GM19240 (cell line): ENCODE measurements around the gene MAP2K5.

Source experiments
- DNase-seq: peaks from one replicate; pipeline ENCODE4 v3.0.0; 2011; ENCODE audit warnings: low spot score; ENCODE audit not compliant: insufficient read length

MAP2K5 gene

GRCh38 chr15:67803996-67804843 lies 261.7 kb downstream of the MAP2K5 start:
- DNase-seq, result no peak

- DNase-seq, result no peak
Observed at GRCh38 chr15:67805008-67805665, 262.6 kb downstream of the MAP2K5 start.

DNA sequence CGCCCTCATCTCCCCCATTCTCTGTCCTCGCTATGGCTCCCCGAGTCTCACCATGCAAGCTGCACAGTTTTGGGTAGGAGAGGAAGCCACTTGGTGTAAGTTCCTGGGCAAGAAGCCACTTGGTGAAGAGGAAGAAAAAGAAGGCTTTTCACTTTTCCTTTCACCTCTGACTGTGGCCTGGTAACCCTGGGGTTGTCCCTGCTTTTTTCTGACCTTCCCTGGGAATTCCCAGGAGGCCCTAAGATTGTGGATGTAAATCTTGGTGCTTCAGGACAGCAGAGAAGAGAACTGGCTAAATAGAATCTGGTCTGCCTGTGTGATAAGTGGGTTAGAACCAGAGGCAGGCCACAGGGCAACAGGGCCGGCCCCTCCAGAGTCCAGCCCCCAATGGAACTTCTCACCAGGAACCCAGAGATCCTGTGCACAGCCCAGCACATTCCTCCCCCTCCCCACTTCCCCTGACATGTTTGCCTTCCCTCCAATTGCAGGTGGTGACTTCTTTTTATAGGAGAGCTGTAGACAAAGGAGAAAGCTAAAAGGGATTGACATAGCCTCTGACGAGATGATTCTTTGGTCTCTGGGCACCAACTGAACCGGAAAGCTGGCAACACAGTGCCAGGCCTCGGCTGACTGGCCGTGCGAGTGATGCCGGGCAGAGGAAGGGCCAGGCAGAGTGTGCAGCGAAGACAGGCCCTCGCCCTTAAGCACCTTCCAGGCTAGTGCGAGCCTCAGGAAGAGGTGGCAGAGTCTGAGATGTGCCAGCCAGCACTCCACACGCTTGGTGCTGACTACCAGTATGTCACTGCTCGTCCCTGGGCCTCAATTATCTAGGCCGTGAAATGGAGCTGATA lies 263.4 kb downstream of the MAP2K5 start:
- no peak for DNase-seq

DNA sequence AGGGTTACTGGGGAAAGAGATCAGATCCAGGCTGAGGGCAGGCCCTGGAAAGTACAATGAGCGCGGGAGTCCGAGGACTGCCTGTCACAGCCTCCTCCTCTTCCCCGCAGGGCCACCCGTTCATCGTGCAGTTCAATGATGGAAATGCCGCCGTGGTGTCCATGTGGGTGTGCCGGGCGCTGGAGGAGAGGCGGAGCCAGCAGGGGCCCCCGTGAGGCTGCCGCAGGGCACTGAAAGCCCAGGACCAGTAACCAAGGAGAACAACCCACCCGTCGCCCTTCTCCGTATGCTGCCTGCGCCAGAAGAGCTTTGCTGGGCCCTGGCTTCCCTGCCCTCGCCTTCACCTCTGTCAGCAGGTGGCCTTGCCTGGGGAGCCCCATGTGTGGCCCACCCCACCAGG lies 264.0 kb downstream of the MAP2K5 start:
- DNase-seq, result no peak

- no peak for DNase-seq
Observed at GRCh38 chr15:67807141-67807540, 264.6 kb downstream of the MAP2K5 start.

GRCh38 chr15:67807836-67808235 lies 265.3 kb downstream of the MAP2K5 start:
- no peak for DNase-seq

DNA sequence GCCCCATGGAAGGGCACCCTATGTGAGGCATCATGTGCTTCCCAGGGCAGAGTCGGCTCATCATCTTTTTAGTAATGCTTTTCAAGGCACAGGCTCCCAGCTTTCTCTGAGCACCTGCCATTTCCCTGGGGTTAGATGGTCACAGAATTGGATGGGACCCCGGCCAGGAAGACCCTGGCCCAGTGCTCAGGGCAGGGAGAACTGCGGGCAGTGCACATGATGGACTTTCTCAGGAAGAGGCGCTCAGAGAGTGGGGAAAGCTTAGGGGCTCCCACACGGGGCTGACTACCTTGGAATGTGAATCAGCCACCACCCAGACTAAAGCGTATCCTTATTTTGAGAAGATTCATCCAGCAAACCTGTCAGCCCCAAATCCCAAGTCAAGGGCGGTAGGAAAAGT lies 266.3 kb downstream of the MAP2K5 start:
- no peak for DNase-seq

GRCh38 chr15:67809441-67809840 lies 266.9 kb downstream of the MAP2K5 start:
- no peak for DNase-seq

GRCh38 chr15:67809866-67810265 lies 267.4 kb downstream of the MAP2K5 start:
- no peak for DNase-seq

GRCh38 chr15:67812241-67812644 lies 269.7 kb downstream of the MAP2K5 start:
- no peak for DNase-seq

DNA sequence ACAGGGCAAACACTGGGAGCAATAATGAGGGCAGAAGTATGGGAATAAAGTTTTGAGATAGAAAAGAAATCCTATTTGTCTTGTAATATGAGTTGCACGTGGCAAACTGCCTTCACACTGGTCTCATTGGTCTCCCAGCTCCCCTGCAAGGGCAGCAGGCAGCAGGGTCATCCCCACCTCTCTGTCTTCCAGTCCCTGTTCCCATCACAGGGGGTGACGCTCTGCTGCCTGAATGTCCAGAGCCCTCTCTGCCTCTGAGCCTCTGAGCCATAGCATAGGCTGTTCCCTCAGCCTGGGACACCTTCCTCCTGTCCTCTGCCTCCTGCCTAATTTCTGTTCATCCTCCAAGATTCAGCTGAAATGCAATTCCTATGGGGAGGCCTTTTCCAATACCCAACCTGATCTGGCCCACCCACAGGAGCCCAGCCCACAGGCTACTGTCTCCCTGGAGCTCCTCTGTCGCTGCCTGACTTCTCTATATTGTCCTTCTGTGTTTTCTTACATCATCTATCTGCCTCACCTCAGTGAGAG lies 270.7 kb downstream of the MAP2K5 start:
- DNase-seq, result no peak

DNA sequence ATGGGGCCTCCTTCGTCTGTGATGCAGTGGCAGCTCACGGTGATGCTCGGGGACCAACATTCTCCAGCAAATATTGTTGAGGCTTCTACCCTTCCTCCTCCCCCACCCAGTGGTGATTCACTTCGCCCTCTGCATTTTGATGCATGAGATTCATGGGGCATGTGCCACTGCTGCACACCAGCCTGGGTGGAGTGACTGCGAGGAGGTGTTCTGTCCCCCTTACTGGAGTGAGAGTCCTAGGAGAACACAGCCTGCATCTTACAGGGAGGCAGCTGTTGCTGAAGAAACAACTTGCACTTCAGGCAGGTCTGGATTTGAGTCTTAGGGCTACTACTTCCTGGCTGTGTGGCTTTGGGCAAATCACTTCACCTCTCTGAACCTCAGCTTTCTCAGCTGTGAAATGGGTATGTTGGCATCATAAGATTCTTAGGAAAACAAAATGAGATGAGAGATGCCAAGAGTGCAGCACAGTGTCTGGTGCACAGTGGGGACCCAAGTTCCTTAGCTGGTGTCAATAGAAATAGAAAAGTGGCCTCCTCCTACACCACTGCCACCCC lies 272.6 kb downstream of the MAP2K5 start:
- no peak for DNase-seq

- DNase-seq, result no peak
Observed at GRCh38 chr15:67816668-67817067, 274.2 kb downstream of the MAP2K5 start.

GRCh38 chr15:67818464-67818863 lies 276.0 kb downstream of the MAP2K5 start:
- no peak for DNase-seq

- no peak for DNase-seq
Observed at GRCh38 chr15:67819636-67820035, 277.1 kb downstream of the MAP2K5 start.

DNA sequence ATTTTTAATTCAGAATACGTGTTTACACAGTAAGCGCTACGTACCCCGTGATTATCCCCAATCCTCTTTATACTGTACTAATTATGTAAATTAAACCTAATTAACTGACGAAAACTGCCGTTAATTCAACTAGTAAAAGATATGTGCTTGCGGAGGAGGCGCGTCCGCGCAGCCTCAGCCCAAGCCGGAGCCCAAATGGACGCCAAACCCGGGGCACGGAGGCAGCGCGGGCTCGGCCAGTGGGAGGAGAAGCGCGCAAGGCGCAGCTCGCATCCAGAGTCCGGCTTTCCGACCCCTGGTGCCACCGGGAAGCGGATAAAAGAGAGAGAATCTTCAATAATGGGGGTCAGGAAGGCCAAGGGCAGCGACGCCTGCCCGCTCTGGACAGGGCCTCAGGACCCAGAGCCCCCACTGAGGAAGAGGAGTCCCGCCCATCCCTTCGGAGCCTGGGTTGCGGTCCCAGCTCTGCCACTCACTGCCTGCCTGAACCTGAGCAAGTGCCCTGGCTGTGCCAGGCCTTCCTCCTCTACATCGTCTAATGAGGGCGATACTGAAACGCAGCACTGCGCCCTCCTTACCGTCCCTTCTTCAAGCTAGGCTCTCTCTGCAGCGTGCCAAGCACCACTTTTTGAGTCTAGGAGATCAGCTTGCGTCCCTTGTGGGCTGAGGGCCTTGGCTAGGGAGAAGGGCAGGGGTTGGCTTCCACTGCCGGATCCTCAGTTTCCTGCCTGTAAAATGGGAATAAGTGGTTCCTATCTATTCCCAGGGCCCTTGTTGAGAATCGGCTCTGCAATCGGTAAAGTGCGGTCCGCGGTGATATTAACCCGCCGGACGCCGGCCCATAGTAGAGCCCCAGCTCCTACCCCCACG lies 277.9 kb downstream of the MAP2K5 start:
- DNase-seq, result no peak

DNA sequence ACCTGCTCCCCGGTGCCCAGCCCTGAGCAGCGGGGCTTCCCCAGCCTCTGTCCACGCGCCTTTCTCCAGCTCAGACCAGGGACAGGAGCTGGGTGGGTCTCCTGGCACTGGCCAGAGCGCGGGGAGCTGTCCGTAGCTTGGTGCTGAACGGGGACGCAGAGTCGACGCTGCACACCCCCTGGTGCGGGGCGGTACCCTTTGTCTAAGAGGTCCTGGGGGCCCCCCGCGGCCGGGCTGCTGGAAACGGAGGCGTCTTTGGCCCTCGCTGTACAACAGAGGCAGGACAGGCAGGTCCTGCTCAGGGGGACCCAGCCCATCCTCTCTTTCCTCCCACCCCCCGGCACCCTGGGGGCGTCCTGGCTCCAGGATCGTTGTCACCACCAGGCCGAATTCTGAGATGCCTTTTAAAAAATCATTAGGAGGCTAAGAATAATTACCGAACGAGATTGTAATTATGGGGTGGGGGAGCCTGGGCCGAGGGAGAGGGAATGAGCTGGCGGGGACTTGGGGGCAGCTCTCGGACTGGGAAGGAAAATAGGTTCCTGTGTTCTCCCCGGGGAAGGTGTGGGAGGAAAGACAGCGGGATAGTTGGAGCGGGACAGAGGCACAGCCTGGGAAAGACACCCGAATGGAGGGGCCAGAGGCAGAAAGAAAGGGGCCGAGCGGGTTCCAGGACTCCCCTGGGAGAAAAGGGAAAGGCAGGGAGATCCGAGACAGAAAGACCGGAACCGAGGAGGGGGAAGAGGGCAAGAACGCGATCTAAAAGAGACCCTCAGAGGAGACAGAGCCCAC lies 278.7 kb downstream of the MAP2K5 start:
- no peak for DNase-seq

DNA sequence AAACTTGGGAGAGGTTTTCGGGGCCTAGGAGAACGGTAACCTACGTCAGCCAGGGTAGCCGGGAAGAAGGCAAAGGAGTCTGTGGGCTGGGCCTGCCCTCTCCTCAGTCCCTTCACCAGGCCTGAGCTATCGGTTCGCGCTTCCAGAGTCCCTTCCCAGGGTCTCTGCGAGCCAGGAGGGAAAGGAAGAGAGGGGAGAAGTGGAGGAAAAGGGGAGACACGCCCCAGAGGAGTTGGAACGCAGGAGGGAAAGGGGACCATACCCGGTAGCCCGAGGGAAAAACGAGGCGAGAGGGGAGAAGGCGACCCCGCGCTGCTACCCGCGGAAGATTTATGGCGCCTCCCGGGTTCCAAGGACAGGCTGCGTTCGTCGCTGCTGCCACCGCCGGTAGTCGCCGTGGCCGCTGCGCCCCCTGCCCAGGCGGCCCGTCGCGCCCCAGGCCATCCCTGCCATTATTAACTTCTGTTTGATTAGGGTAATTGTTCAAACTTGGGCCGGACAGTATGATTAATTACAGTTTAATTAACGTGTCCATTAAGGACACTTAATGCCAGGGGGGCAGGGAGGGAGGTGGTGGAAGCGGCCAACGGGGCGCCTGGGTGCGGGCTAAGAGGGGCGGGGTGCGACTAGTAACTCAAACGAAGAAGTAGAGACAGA lies 279.4 kb downstream of the MAP2K5 start:
- DNase-seq, result no peak
